SK-N-SH (cell line): ENCODE data around the gene JMJD6.

ENCODE experiments used
- CHD2 ChIP-seq: fragments of 150-350 bp; IDR thresholded peaks from 2 replicates; pipeline ENCODE4 v1.6.1; 2018; ENCODE audit warnings: low read length; ENCODE audit not compliant: partially characterized antibody
- CTCF ChIP-seq: fragments of 200-600 bp; sonication (generic); IDR thresholded peaks from 2 replicates; pipeline ENCODE4 v1.6.1; 2017; ENCODE audit warnings: antibody characterized with exemption, mild to moderate bottlenecking, moderate library complexity
- EP300 ChIP-seq, 2 experiments: IDR thresholded peaks; 2 replicates each; pipeline versions ENCODE4 v1.4.0 to v1.6.1; 2012; ENCODE audit warnings: borderline replicate concordance in 1 of 2, low read depth in 1 of 2, low read length in 1 of 2
- GABPA ChIP-seq: IDR thresholded peaks from 2 replicates; pipeline ENCODE4 v1.4.0; 2012; ENCODE audit warnings: low read depth, mild to moderate bottlenecking
- IRF3 ChIP-seq: fragments of 150-350 bp; IDR thresholded peaks from 2 replicates; pipeline ENCODE4 v1.6.1; 2016; ENCODE audit warnings: mild to moderate bottlenecking, low read depth, low read length
- JUND ChIP-seq: IDR thresholded peaks from 2 replicates; pipeline ENCODE4 v1.4.0; 2012
- PBX3 ChIP-seq: IDR thresholded peaks from 2 replicates; pipeline ENCODE4; 2012
- POLR2AphosphoS5 ChIP-seq: IDR thresholded peaks from 2 replicates; pipeline ENCODE4 v1.6.1; 2012; ENCODE audit warnings: low read depth, low read length
- RAD21 ChIP-seq: IDR thresholded peaks from 2 replicates; pipeline ENCODE4 v1.6.1; 2012; ENCODE audit warnings: mild to moderate bottlenecking, low read length
- SMC3 ChIP-seq: IDR thresholded peaks from 2 replicates; pipeline ENCODE4 v1.6.1; 2012; ENCODE audit warnings: low read depth, low read length, improper control_type of control experiment
- USF2 ChIP-seq: fragments of 150-350 bp; IDR thresholded peaks from 2 replicates; pipeline ENCODE4 v1.6.1; 2017; ENCODE audit warnings: antibody characterized with exemption, low read length, low read depth, borderline replicate concordance
- YY1 ChIP-seq: IDR thresholded peaks from 2 replicates; pipeline ENCODE4 v1.4.0; 2012; ENCODE audit warnings: low read depth, mild to moderate bottlenecking
- ZBTB33 ChIP-seq: IDR thresholded peaks from 2 replicates; pipeline ENCODE4 v1.4.0; 2012; ENCODE audit warnings: low read depth, borderline replicate concordance

- TF ChIP-seq CTCF (no peak), CHD2 (no peak), RAD21 (no peak), POLR2AphosphoS5 (no peak), IRF3 (no peak), JUND (no peak), PBX3 (no peak), YY1 (no peak), USF2 (no peak), SMC3 (no peak), GABPA (no peak), EP300 (IDR thresholded peaks at IDR 0.05; ENCODE audit: borderline replicate concordance in 1 of 2, low read depth in 1 of 2, low read length in 1 of 2) (no peak), ZBTB33 (no peak)
Observed at GRCh38 chr17:76682296-76682695, 44.1 kb downstream of the JMJD6 start.
